Hindlimb muscle (tissue), 1 donor: ENCODE measurements around the gene CDKAL1. TPM values are rescaled to one million over a fixed set of nuclear protein-coding genes. Genes with fewer than 3 reads are reported as not detected.
"Not testable (repeated sequence)": the region's sequence is repeated elsewhere in the genome, so short reads cannot be mapped to it uniquely, and the experiment has no call there.

Source experiments
- DNase-seq: peaks from one replicate; pipeline ENCODE4 v3.0.0-alpha.2; 2013
- polyA plus RNA-seq: library from polyadenylated mRNA; unstranded; fragments of 120-200 nt; gene quantifications from one replicate; pipeline ENCODE4 v1.2.1, GENCODE V29; 2013; ENCODE audit not compliant: insufficient read length

CDKAL1 gene
- polyA plus RNA-seq, 1 donor, result 13.2 TPM

GRCh38 chr6:20599302-20600051 lies 65.2 kb downstream of the CDKAL1 start:
- no peak for DNase-seq

DNA sequence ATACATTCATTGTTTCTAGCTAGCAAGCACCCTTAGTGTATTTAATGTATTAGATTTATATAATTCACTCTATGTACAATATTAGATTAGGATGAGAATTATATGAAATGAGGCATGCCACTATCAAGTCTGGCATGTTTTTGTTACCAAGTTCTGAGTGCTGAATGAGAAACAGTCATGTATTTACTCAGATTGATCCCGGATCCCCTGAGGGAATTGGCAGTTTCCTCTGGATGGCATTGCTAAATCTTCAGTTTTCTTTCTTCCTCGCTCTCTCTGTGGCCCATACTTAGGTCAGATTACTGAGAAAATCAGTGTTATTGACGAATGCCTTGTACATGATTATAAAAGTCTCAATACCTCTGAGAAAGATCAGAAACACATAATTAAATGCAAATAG lies 66.6 kb downstream of the CDKAL1 start:
- DNase-seq, result no peak

DNA sequence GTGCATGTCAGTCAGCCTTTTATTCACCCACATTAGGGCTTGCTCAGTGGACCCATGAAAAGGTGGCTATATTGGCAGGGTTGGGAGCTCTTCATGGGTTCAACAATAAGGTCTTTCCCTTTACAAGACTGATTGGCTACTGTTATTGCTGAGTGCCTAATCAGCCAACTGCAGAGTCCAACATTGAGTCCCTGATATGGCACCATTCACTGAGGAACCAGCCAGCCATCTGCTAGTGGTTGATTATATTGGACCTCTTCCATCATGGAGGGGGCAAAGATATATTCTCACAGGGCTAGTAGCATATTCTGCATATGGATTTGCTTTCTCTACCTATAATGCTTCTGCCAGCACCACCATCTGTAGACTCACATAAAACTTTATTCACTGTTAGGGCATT lies 69.9 kb downstream of the CDKAL1 start:
- DNase-seq, result no peak

GRCh38 chr6:20605061-20605460 lies 70.8 kb downstream of the CDKAL1 start:
- DNase-seq, result no peak

DNA sequence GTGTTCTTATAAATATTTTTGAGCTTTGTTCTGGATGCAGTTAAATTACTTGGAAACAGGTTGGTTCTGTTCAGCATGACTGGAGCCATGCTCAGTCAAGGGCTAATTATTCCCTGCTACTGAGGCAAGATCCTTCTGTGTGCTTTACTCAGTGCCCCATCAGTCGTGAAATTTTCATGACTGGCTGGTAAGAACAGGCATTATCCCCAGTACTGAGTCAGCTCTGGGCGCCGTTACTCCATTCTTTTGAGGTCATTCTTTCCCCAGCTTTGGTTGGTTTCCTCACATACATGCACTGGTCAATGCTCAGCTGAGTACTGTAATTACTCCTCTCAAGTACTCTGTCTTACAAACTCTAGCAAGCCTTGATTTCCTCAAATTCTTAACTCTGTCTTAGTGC lies 71.3 kb downstream of the CDKAL1 start:
- DNase-seq, result no peak

- no peak for DNase-seq
Observed at GRCh38 chr6:20606831-20607230, 72.6 kb downstream of the CDKAL1 start.

GRCh38 chr6:20608356-20608755 lies 74.1 kb downstream of the CDKAL1 start:
- no peak for DNase-seq

GRCh38 chr6:20608905-20609304 lies 74.6 kb downstream of the CDKAL1 start:
- no peak for DNase-seq

DNA sequence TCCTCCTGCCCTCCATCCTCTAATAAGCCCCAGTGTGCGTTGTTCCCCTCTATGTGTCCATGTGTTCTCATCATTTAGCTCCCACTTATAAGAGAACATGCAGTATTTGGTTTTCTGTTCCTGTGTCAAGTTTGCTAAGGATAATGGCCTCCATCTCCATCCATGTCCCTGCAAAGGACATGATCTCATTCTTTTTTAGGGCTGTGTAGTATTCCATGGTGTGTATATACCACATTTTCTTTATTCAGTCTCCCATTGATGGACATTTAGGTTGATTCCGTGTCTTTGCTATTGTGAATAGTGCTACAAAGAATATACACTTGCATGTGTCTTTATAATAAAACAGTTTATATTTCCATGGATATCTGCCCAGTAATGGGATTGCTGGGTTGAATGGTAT lies 75.7 kb downstream of the CDKAL1 start:
- not testable (repeated sequence) for DNase-seq

DNA sequence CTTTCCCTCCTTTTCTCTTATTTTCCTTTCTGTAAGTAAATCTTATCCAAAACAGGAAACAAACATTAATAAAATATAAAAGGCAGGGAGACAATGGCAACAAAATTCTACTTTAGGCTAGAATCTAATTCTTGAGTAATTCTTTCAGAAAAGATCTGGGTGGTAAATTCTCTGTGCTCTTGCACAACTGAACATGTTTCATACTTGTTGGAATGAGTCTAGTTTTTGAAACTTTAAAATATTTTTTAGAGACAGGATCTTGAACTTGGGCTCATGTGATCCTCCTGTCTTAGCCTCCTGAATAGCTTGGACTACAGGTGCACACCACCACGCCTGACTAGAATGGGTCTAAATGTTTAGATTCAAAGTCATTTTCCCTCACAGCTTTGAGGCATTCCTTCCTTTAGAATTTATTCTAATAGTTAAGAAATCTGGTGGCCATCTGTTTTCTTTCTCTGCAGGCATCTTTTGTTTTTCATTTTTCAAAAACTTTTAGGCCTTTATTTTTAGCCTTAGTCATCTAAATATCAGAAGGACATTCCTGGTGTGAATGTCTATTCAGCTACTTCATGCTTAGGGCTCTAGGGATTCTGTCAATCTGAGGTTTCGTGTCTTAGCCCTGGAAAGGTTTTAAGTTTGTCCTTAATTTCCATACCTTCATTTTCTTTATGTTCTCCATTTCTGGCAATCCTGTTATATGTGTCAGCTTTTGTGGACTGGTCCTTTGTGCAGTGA lies 76.5 kb downstream of the CDKAL1 start:
- no peak for DNase-seq

- DNase-seq, result not testable (repeated sequence)
Observed at GRCh38 chr6:20617537-20617936, 83.3 kb downstream of the CDKAL1 start.

DNA sequence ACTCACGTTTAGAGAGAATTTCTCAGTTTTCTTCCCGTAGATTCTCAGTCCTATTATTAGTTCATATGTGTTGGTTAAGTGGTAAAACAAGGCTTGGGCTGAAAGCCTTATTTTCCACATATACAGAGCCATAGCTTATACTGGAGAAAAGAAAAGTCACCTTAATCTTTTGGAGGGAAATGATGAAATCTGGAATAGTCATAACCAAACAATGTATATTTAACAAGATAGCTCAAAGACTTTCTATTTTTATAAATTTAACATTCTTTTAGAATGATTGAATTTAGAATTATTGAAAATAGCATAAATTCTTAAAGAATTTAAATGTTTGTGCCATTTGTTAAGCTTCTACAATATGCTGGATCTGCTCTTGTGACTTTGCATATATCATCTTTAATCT lies 85.8 kb downstream of the CDKAL1 start:
- DNase-seq, result no peak

DNA sequence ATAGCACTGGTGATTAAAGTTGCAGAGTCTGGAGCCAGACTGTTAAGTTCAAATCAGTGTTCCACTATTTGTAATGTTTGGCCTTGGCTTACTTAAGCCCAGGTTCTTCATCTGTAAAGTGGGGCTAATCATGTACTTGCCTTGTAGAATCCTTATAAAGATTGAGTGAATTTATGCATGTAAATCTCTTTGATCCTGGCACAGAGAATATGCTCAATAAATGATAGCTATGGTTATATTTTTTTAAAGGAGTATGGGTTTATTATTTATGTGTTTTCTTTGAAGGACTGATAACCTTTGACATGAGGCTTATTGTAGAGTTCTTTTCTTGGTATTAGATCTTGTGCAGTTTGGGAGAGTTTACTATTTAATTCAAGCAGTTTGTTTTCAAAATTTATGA lies 89.5 kb downstream of the CDKAL1 start:
- DNase-seq, result no peak

DNA sequence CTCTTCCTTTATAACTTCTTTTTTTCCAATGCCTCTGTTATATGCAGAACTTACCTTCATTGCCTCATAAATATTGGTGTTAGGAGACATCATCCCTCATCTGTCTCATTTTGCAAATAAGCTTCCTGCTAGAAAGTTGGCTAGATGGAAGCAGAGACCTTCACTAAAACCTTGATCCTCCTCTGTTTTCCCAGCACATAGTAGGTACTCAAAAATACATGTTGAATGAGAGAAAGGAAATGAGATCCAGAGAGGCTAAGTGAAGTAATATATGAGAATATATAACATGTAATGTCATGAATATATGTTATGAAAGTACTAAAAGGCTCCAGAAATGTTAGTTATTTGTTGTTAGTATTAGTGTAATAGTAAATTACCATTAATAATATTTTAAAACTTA lies 91.9 kb downstream of the CDKAL1 start:
- no peak for DNase-seq

GRCh38 chr6:20629509-20629908 lies 95.3 kb downstream of the CDKAL1 start:
- DNase-seq, result no peak

DNA sequence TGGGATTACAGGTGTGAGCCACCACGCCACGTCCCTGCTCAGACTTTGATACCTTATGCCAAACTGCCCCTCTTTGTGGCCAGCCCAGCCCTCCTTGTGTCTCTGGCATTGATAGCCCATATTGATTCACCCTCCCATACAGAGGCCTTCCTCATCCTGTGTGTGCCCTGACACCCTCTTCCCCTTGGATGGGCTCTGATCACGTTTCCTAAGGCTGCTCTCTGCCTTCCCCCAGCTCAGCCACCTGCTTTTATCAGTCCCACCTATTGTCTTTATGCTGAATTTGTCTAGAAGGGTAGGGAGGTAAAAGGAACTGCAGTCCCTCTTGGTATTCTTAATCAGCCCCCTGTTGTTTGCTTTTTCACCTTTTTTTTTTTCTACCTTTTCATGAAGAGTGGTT lies 95.9 kb downstream of the CDKAL1 start:
- DNase-seq, result no peak

DNA sequence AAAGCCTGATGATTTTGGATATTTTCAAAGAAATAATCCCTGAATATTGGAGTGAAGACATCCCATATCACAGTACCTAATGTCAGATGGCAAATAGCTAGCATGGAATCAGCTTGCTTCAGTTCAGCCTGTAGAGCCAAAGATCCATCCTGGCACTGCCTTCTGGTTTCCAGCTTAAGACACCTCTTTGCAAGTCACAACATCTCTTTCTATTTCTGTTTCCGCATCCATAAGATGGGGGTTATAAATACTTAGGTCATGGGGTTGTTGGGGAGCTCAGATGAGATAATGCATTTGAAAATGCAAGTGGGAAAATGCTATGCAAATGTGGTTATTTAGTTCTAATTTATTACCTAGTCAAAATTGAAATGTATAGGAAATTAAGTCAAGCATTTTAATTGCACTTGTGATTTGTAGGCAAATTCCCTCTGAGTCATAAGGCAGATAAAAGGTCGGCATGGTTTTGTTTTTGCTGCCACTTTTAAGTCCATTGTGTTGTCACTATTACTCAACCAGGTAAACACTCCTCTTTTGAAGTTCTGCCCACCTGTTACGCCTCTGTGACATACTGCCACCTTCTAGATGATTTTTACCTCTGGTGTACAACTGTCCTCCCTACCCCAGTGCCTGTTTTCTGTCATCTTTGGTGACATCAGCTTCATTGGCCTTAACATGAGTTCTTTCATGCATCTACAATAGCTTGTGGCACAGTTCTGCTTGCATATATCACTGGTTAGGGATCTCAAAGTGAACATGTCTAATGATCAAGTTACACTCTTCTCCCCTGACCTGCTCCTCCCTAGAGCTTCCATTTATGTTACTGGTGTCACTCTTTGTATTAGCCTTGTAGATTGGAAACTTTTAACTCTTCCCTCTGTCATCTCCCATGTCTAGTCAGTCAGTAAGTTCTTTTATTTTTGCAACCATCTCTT lies 96.6 kb downstream of the CDKAL1 start:
- DNase-seq, result no peak

- DNase-seq, result no peak
Observed at GRCh38 chr6:20631549-20631924, 97.3 kb downstream of the CDKAL1 start.

DNA sequence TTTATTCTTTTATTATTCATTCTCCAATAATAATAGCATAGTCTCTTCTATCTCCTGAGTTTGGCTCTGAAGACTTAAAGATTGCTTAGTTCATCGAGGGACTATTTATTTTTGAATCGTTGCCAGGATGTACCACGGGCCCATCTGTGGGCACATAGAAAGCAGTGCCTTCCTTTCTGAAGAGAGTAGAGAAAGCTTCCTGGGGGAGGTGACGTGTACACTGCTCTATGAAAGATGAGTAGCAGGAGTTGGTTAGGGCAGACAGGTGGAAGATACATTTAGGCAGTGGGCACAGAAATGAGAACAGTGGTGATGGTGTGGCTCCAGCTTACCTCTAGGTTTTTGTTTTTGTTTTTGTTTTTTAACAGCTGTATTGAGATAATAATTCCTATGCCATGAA lies 98.4 kb downstream of the CDKAL1 start:
- no peak for DNase-seq

- no peak for DNase-seq
Observed at GRCh38 chr6:20633566-20634340, 99.5 kb downstream of the CDKAL1 start.

- DNase-seq, result no peak
Observed at GRCh38 chr6:20639161-20639560, 104.9 kb downstream of the CDKAL1 start.

- DNase-seq, result no peak
Observed at GRCh38 chr6:20640181-20640580, 105.9 kb downstream of the CDKAL1 start.
